Superior temporal gyrus (tissue), 1 donor: ENCODE measurements around the gene TLK2.

ENCODE experiments used
- DNase-seq: peaks from one replicate; pipeline ENCODE4 v3.0.0-alpha.2; 2016; ENCODE audit errors: extremely low spot score

Gene TLK2

DNA sequence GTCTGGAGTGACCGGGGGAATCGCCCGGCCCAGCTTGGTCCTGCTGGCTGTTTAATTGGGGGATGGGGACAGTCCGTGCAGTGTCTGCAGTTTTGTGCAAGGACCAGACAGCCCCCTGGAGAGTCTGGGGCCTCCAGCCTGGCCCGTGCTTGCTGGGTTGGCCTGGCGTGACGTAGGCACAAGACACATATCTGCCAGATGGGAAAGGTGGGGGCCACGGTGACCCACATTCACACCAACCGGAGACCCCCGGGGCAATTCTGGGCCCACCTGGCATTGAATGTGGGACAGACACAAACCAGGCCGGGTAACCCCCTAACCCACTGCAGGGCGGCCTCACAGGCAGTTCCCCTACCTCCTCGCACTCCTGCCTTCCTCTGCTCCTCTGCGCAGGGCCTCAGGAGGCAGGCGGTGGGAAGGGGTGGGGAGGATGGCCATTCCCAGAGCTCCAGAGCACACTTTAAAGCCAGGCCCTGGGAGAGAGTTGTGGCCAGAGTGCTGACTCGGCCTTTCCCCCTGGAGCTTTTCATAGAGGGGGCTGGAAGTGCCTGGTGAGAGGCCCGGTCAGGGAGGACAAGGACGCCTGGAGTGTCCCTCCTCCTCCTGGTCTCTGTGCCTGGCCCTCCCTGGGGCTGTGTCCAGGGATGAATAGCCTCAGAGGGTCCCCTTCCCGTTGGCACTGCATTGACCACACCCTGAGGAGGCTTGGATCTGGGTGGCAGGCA, 150.4 kb downstream of the TLK2 start:
- DNase-seq = no peak

GRCh38 chr17:62629556-62630364, 151.1 kb downstream of the TLK2 start:
- no peak for DNase-seq

- DNase-seq = no peak
These were observed 151.9 kb downstream of the TLK2 start for GRCh38 chr17:62630365-62631085.

DNA sequence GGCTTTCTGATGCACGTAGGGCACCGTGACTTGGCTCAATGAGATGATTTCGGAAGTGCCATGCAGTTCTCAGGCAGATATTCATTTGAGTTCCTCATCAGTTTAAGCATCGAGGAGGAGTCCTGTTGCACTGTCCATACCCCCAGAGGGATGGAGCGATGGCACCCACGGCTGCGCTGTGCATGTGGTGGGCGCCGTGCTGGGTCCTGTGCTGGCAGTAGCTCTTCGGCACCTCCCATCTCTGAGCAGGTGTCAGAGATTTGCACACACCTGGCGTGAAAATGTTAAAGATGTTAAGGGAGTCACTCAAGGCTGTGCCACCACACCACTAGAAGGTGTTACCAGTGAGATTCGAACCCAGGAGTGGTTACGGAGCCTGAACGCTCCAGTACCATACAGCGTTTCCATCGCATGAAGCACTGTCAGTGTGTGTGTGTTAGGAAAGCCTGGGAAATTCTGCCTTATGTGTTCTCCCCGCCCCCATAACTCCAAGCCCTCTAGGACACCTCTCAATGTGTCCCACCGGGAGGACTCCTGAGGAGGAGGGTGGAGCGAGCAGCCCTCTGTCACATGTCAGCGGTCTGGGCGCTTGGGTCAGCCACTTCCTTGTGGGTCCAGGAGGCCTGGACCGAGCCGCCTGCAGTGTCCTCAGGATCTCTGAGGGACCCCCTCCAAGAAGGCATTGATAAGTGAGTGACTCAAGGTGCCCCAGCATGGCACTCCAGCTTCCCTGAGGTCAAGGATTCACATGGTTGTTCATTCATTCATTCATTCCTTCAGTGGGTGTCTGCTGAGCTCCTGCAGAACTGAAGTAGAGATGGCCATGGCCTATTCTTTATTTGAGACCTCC, 152.7 kb downstream of the TLK2 start:
- DNase-seq = no peak

DNA sequence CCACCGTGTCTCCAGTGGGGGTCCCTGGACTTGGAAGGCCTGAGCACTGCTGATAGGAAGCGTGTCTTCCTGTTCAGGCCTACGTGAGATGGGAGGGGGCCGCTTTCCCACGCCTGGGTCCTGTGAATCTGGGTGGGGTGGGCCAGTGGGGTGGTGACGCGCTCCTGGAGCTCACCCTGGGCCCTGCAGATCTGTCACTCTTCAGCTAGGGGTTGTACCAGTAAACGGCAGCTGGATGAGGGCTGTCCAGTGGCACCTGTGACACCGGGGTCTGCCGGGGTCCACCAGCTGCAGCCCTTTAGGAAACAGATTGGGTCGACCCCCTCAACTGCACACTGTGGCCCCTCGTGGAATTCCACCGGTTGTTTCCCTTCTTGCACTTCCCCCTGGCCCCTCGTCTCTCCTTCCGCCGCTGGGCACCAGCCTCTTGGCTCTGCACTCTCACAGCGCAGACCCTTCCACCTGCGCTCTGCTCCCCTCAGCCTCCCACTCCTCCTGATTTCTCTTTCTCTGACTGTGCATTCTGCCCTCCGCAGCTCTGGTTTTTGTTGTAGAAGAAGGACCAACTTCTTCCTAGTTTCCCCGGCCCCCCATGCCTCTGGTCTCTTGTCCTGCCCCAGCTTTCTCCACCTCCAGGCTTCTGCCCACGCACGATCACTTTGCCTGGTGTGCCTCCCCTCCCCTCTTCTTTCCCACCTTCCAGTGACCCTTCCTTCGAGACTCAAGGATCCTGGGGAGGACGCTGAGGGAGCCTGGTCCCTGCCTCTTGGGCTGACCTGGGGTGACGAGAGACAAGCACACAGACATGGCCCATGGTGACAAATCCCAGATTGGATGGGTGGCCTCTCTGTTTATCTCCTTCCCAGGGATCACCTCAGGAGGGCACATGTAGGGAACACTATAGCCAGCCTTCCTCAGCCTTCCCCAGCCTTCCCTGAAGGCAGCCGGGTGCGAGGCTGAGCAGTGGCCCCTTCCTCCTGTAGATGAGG, 153.6 kb downstream of the TLK2 start:
- no peak for DNase-seq

GRCh38 chr17:62637809-62638208, 159.2 kb downstream of the TLK2 start:
- no peak for DNase-seq

GRCh38 chr17:62641153-62641552, 162.5 kb downstream of the TLK2 start:
- no peak for DNase-seq

- no peak for DNase-seq
These were observed 163.3 kb downstream of the TLK2 start for GRCh38 chr17:62641951-62642350.

DNA sequence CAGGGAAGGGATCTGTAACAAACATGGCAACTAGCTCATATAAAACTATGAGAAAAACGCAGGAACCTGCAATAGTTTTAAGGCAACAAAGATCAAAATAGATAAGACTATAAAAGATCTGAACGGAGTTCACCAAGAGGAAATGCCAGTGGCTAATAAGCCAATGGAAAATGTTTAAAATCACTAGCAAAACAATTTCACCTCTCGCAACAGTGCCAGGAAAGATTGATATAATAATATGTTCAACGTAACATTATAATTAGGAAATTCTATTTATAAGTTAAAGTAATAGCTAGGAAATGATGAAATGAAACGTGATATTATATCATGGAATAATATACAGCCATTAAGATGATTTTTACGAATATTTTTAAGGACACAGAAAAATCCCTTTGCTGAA, 164.9 kb downstream of the TLK2 start:
- no peak for DNase-seq

- no peak for DNase-seq
These were observed 166.0 kb downstream of the TLK2 start for GRCh38 chr17:62644487-62645173.

DNA sequence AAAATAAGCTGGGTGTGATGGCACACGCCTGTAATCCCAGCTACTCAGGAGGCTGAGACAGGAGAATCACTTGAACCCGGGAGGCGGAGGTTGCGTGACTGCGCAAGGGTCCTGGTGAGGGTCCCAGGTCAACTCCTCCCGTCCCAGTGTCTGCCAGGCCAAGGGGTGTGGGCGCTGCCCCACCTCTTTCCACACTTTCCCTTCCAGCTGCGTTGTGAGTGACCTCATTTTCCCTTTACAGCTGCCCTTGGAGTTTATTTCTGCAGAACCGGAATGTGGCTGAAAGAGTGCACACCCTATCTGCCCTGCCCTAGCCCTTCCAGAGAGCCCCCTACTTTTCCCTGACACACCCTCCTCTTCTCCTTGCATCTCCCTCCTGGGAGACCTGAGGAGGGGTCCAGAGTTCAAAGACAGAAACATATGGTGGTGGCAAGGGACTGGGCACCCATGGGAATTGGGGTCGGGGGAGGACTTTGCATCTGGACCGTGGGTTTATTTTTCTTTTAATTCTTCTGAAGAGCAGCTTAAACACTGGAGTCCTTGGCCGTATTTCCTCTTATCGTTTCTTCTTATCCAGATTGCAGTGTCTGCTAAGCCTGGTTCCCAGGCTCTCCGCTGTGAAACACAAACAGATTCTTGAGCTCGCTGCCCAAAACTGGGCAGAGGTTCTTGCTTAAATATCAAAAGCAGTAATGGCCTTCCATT, 169.8 kb downstream of the TLK2 start:
- no peak for DNase-seq

DNA sequence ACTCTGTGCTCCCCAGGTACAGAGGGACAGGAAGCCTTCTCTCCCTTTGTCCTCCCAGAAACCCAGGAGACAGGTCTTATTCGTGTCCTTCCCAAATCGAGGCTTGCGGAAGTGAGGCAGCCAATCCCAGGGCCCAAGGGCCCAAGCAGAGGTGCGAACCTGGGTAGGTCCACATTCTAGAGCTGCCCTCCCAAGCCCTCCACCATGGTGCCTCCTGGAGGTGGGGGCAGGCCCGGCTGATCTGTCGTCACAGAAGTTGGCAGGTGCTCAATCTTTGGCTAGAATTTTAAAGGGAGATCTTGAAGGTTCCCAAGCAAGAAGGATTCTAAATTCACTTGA, 170.3 kb downstream of the TLK2 start:
- DNase-seq = no peak

- no peak for DNase-seq
These were observed 170.9 kb downstream of the TLK2 start for GRCh38 chr17:62649570-62649969.

DNA sequence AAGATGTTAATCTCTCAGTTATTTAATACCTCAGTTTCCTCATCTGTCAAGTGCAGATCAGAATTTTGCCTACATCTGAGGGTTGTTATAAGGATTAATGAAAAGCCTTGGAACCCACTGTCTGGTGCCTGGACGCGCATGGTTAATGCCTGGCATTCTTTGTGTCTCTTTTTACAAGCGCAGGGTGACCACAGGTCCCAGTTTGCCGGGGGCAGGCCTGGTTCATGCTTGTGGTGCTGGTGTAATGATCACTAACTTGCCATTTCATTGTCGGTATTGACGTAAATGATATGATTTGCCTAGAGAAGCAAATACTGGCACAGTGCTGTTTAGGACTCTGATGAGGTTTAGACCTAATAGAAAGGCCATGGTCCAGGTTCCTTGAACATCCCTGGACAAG, 172.0 kb downstream of the TLK2 start:
- no peak for DNase-seq

- no peak for DNase-seq
These were observed 173.8 kb downstream of the TLK2 start for GRCh38 chr17:62652251-62653001.

GRCh38 chr17:62653002-62653825, 174.6 kb downstream of the TLK2 start:
- no peak for DNase-seq
